Dendritic cell treated with granulocyte-macrophage colony-stimulating factor and Interleukin-4, amounts not matched to agents 40 ng/mL and 50 ng/mL, for 4 days (primary cell): ENCODE results near the gene APOBEC3C.
"Not testable (repeated sequence)": the region's sequence is repeated elsewhere in the genome, so short reads cannot be mapped to it uniquely, and the experiment has no call there.

Experiments
- H3K27ac Mint-ChIP-seq: one replicate; pipeline ENCODE4 v1.8.0; 2022; ENCODE audit warnings: mild to moderate bottlenecking, mixed read lengths
- H3K27me3 Mint-ChIP-seq: one replicate; pipeline ENCODE4 v1.8.0; 2022; ENCODE audit warnings: mild to moderate bottlenecking, mixed read lengths
- H3K36me3 Mint-ChIP-seq: one replicate; pipeline ENCODE4 v1.8.0; 2022; ENCODE audit warnings: low read depth, mixed read lengths
- H3K4me1 Mint-ChIP-seq: one replicate; pipeline ENCODE4 v1.8.0; 2022; ENCODE audit warnings: low read depth, mixed read lengths
- H3K4me3 Mint-ChIP-seq: one replicate; pipeline ENCODE4 v1.8.0; 2022; ENCODE audit warnings: mild to moderate bottlenecking, moderate library complexity, mixed read lengths
- H3K9me3 Mint-ChIP-seq: one replicate; pipeline ENCODE4 v1.8.0; 2022; ENCODE audit warnings: mixed read lengths
- intact Hi-C: fragments of 100-400 bp; cut with micrococcal nuclease; formaldehyde crosslinking; loops from one replicate; pipeline ENCODE4 v1.15.0; 2022

Gene APOBEC3C

DNA sequence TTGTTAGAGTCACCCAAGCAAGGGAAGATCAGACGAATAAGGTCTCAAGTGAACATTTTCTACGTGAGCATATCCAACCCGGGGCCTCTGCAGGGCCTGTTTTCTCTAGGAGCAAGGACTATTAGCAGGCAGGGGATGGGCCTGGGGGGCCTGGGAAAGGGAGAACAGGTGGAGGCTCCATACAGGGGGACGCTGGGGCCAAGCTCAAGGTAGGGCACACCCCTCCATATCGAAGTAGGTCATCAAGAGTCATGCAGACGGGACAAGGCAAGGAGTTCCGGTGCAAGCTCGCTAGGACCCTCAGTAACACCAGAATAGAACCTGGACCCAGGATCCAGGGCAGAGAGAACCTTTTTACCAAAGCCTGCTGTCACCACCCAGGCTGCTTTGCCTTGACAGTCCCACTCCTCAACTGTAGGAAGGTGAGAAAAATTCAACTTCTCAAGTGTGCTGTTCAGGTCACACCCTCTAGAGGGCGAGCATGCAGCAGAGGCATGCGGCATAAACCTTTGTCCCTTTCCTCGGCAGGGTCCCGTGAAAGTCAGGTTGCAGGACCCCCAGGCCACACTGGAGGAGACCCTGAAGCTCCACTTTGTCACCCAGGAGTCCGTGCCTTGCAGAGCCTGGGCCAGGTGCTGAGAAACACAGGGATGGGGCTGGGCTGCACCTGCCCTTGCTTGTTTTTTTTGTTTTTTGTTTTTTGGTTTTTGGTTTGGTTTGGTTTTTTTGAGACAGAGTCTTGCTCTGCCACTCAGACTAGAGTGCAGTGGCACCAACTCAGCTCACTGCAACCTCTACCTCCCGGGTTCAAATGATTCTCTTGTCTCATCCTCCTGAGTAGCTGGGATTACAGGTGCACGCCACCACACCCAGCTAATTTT is 40.5 kb upstream of the APOBEC3C start:
- Mint-ChIP-seq H3K4me1 (peaks cover 56% of the 10 kb centered on the region), H3K27me3 (peaks cover 38% of the 10 kb centered on the region), H3K36me3 (no peaks in the 10 kb centered on the region), H3K27ac (no peak overlapping the region), H3K9me3 (no peaks in the 10 kb centered on the region), H3K4me3 (no peak overlapping the region)
- intact Hi-C loops: no loop called here

- Mint-ChIP-seq H3K4me3 (no peak overlapping the region), H3K36me3 (no peaks in the 10 kb centered on the region), H3K27me3 (peaks cover 35% of the 10 kb centered on the region), H3K4me1 (peaks cover 49% of the 10 kb centered on the region), H3K27ac (no peak overlapping the region), H3K9me3 (no peaks in the 10 kb centered on the region)
- intact Hi-C loops: no loop called here
Observed at GRCh38 chr22:38974170-38974825, 39.8 kb upstream of the APOBEC3C start.

GRCh38 chr22:38974826-38975175 is 39.3 kb upstream of the APOBEC3C start:
- Mint-ChIP-seq H3K27me3 (peaks cover 34% of the 10 kb centered on the region), H3K9me3 (no peaks in the 10 kb centered on the region), H3K27ac (no peak overlapping the region), H3K36me3 (no peaks in the 10 kb centered on the region), H3K4me3 (no peak overlapping the region), H3K4me1 (peaks cover 44% of the 10 kb centered on the region)
- intact Hi-C loops: loop anchor here (5.0 kb wide), 1 partner anchor 32 kb away; no protein-coding TSS in a partner anchor

- H3K27ac Mint-ChIP-seq, H3K9me3 Mint-ChIP-seq, H3K36me3 Mint-ChIP-seq, H3K4me3 Mint-ChIP-seq: not testable (repeated sequence)
- intact Hi-C loops: loop anchor here (5.0 kb wide), 1 partner anchor 35 kb away; no protein-coding TSS in a partner anchor
- peaks cover 34% of the 10 kb centered on the region for H3K4me1 Mint-ChIP-seq
- peaks cover 36% of the 10 kb centered on the region for H3K27me3 Mint-ChIP-seq
Observed at GRCh38 chr22:38977289-38977688, 36.8 kb upstream of the APOBEC3C start.

DNA sequence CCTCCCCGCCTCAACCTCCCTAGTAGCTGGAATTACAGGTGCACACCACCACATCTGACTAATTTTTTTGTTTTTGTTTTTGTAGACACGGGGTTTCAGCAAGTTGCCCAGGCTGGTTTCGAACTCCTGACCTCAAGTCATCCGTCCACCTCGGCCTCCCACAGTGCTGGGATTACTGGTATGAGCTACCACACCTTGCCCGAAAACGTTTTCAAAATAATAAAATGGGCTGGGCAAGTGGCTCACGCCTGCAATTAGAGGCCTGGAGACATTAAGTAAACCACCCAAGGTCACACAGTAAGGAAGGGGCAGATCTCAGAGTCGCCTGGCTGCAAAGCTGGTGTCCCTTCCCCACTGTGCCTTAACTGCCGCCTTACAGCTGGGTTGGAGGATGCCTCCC is 33.5 kb upstream of the APOBEC3C start:
- H3K27me3 Mint-ChIP-seq: peaks cover 21% of the 10 kb centered on the region
- H3K9me3 Mint-ChIP-seq, intact Hi-C loops, H3K36me3 Mint-ChIP-seq, H3K4me3 Mint-ChIP-seq, H3K27ac Mint-ChIP-seq: not testable (repeated sequence)
- H3K4me1 Mint-ChIP-seq: peaks cover 33% of the 10 kb centered on the region

DNA sequence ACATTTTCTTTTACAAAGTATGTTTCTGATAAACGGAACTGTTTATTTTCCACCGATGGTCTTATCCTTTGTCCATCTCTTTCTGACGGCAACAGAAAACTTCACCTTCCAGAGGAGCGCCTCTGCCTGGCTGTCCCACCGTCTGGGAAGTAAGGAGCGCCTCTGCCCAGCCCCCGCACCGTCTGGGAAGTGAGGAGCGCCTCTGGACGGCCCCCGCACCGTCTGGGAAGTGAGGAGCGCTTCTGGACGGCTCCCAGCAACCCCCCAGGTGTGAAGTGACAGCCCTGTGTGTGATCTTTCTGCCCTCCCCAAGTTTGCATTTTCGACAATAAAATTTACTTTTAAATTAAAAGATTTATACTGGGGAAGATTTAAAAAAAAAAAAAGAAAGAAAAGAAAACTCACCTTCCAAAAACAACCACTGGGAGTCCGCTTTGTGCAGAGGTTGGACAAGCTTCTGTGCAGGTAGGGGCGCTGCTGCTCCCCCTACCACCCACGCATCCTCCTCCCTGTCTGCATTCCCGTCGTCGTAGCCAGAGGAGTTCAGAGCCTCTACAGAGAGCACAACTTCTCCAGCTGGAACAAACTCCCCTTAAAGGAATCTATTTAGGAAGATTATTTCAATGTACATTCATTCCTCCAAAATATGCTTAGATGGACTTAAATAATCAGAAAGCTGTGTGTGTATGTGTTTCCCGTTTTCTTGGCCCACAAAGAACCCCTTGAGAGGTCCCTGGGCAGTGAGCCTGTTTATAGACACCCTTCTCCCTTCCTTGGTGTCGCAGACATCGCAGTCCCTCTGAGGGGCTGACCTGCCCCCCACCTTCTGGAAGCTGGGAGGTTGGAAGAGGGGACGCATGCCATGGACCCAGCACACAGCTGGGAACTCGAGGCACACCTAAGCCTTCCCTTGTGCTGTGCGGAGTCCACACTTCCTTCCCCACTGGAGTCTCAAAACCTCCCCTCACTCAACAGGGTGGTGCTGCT is 32.8 kb upstream of the APOBEC3C start:
- intact Hi-C loops: no loop called here
- Mint-ChIP-seq H3K4me1 (peaks cover 37% of the 10 kb centered on the region), H3K27me3 (peaks cover 21% of the 10 kb centered on the region), H3K36me3 (peaks cover 6% of the 10 kb centered on the region), H3K4me3 (peak overlapping the region; percentile 74), H3K27ac (peak overlapping the region; percentile 84), H3K9me3 (peaks cover 10% of the 10 kb centered on the region)

DNA sequence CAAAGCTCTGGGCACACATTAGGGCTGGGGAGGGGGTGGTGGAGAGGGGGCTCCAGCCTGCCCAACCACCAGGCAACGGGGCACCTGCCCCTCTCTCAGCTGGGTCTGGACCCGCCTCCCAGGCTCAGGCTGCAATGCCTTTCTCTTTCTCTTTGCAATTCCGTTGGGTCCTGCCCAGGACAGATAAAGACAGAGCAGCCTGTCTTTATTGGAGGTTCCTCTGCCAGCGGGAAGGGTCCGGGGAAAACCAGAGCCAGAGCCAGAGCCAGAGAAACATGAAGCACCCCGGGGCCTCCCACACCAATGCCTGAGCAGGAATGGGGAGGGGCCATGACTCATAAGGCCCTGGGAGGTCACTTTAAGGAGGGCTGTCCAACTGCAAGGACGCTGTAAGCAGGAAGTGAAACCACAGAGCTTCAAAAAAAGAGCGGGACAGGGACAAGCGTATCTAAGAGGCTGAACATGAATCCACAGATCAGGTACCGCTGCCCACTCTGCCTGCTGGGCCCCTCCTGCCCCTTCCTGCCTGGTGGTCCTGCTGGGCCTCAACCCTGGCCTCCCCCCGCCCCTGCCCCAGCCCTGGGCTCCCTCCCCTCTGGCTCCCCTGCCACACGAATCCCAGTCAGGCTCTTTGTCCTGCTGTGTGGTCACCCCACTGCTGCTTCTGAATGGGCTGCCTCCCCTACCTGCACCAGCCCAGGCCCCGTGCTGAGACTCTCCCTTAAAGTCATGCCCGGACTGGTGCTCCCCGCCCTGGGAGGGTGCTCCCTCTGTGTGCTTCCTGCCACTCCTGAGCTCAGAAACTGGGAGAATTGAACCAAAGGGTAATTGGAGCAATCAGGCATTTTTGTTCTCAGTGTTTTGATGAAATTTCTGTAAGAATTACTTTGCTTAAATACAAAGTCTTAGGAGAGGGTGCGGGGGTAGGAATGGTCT is 31.8 kb upstream of the APOBEC3C start, which contains the start of gene APOBEC3B:
Gene APOBEC3B (plus strand): TSS at position 356 of the 936 bp plus-strand sequence. CDS start 107 bp downstream, at position 463.
- Mint-ChIP-seq H3K9me3 (peaks cover 10% of the 10 kb centered on the region), H3K36me3 (peaks cover 6% of the 10 kb centered on the region), H3K27me3 (peaks cover 21% of the 10 kb centered on the region), H3K27ac (peak within 1 kb of the TSS; percentile 84), H3K4me1 (peaks cover 30% of the 10 kb centered on the region), H3K4me3 (peak within 1 kb of the TSS; percentile 74)
- intact Hi-C loops: no loop called here

DNA sequence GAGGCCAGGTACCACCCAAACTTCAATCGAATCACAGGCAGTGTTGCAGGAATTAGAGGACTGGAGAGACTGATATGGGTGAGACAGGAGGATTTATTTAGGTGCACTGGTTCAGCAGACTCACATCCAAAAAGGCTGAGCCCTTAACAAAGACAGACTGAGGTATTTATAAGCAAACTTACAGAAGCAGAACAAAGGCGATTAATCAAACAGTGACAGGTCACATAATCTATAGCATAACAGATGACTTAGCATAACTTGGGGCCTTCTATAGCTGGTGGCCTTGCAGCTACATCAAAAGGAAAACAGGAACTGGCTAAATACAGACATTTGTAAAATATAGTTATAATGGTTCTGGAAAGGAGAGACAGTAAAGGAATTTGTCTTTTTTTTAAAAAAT is 29.8 kb upstream of the APOBEC3C start:
- peaks cover 30% of the 10 kb centered on the region for H3K4me1 Mint-ChIP-seq
- no peak overlapping the region for H3K4me3 Mint-ChIP-seq
- peaks cover 14% of the 10 kb centered on the region for H3K27me3 Mint-ChIP-seq
- H3K9me3 Mint-ChIP-seq: peaks cover 10% of the 10 kb centered on the region
- H3K27ac Mint-ChIP-seq: no peak overlapping the region
- intact Hi-C loops: no loop called here
- H3K36me3 Mint-ChIP-seq: peaks cover 6% of the 10 kb centered on the region

DNA sequence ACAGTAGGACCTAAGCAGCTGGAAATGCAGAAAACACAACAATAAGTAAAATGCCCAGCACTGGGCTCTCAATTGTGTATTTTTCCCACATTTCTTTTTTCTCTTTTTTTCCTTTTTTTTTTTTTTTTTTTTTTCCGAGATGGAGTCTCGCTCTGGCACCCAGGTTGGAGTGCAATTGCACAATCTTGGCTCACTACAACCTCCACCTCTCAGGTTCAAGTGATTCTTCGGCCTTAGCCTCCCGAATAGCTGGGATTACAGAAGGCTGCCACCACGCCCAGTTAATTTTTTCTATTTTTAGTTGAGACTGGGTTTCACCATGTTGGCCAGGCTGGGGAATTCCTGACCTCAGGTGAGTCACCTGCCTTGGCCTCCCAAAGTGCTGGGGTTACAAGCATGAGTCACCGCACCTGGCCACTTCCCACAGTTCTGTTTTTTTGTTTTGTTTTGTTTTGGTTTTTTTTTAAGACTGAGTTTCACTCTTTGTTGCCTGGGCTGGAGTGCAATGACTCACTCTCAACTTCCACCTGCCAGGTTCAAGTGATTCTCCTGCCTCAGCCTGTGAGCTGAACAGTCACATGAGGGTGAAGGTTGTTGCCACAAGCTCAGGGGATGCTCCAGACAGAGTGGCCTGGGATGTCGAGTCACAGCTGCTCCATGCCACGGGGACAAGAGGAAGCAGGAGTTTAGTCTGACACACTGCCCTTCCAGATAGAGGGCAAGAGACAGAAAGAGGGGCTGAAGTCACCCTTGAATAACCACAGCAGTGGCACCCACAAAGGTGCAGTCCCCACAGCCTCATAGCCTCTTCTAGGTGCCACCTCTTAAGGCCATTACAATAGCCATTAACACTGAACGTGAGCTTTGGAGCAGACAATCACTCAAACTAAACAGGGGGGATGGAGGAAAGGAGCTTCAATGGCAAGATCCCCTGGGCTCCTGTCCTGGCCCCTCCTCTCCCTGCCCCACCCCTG is 29.0 kb upstream of the APOBEC3C start:
- peaks cover 12% of the 10 kb centered on the region for H3K27me3 Mint-ChIP-seq
- H3K27ac Mint-ChIP-seq, intact Hi-C loops, H3K9me3 Mint-ChIP-seq, H3K36me3 Mint-ChIP-seq, H3K4me3 Mint-ChIP-seq: not testable (repeated sequence)
- peaks cover 34% of the 10 kb centered on the region for H3K4me1 Mint-ChIP-seq

DNA sequence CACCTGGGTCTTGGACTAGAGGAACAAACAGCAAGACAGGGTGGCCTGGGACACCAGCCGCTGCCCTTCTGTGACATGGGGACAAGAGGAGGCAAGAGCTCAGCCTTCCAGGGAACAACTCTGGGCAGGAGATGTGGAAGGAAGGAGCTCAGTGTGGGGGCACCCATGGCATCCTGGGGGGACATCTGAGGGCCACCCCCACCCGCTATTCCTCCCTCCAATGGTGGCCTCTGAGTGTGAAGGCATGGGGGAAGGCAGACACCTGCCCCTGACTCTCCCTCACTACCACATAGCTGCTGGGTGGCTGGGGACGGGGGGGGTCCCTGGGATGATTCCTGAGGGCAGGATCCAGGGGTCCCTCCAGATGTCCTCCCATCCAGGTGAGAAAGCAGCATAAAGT is 27.4 kb upstream of the APOBEC3C start:
- peaks cover 7% of the 10 kb centered on the region for H3K27me3 Mint-ChIP-seq
- H3K4me3 Mint-ChIP-seq: no peak overlapping the region
- no peak overlapping the region for H3K27ac Mint-ChIP-seq
- H3K4me1 Mint-ChIP-seq: peaks cover 32% of the 10 kb centered on the region
- peaks cover 10% of the 10 kb centered on the region for H3K9me3 Mint-ChIP-seq
- H3K36me3 Mint-ChIP-seq: peaks cover 6% of the 10 kb centered on the region
- intact Hi-C loops: no loop called here

DNA sequence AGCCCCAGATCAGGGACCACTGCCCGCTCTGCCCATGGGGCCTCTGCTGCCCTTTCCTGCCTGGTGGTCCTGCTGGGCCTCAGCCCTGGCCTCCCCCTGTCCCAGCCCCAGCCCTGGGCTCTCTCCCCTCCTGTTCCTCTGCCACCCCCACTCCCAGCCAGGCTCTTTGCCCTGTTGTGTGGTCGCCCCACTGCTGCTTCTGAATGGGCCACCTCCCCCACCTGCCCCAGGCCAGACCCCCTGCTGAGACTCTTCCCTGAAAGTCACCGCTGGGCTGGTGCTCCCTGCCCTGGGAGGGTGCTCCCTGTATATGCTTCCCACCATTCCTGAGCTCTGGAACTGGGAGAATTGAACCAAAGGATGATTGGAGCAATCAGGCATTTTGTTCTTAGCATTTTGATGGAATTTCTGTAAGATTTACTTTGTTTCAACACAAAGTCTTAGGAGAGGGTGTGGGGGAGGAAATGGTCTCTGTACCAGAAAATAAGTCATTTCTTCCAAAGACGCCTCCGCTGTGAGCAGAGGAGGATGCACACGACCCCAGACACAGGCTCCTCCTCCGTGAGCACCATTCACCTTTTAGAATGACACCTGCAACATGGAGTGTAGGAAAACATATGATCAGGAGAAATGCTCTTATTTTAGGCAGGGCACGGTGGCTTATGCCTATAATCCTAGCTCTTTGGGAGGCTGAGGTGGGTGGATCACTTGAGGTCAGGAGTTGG is 26.7 kb upstream of the APOBEC3C start:
- no peak overlapping the region for H3K27ac Mint-ChIP-seq
- H3K4me1 Mint-ChIP-seq: peaks cover 27% of the 10 kb centered on the region
- intact Hi-C loops: no loop called here
- peaks cover 7% of the 10 kb centered on the region for H3K27me3 Mint-ChIP-seq
- peaks cover 10% of the 10 kb centered on the region for H3K9me3 Mint-ChIP-seq
- H3K4me3 Mint-ChIP-seq: no peak overlapping the region
- H3K36me3 Mint-ChIP-seq: peaks cover 6% of the 10 kb centered on the region
